GM19324 (cell line): ENCODE results near the gene CDYL.

Experiments used
- ATAC-seq: cut with Tn5 transposase; IDR thresholded peaks from one replicate; pipeline ENCODE4 v1.9.1; 2021; ENCODE audit warnings: mild to moderate bottlenecking, moderate library complexity; ENCODE audit not compliant: unreplicated experiment, low FRiP score

The CDYL gene

GRCh38 chr6:4929097-4929718 lies 153.0 kb downstream of the CDYL start:
- ATAC-seq = no peak

- ATAC-seq = no peak
Observed at GRCh38 chr6:4930025-4930691, 154.0 kb downstream of the CDYL start.

- no peak for ATAC-seq
Observed at GRCh38 chr6:4931530-4932227, 155.5 kb downstream of the CDYL start.

GRCh38 chr6:4932228-4932903 lies 156.2 kb downstream of the CDYL start:
- ATAC-seq = no peak

GRCh38 chr6:4935486-4935885 lies 159.3 kb downstream of the CDYL start:
- no peak for ATAC-seq

- ATAC-seq = no peak
Observed at GRCh38 chr6:4935975-4936680, 159.9 kb downstream of the CDYL start.

GRCh38 chr6:4936681-4937041 lies 160.5 kb downstream of the CDYL start:
- no peak for ATAC-seq

GRCh38 chr6:4937414-4937813 lies 161.2 kb downstream of the CDYL start:
- ATAC-seq = no peak

- ATAC-seq = no peak
Observed at GRCh38 chr6:4939241-4939640, 163.0 kb downstream of the CDYL start.

- ATAC-seq = no peak
Observed at GRCh38 chr6:4940416-4940815, 164.2 kb downstream of the CDYL start.

- ATAC-seq = no peak
Observed at GRCh38 chr6:4941782-4942672, 165.8 kb downstream of the CDYL start.

- no peak for ATAC-seq
Observed at GRCh38 chr6:4942673-4943009, 166.4 kb downstream of the CDYL start.

- no peak for ATAC-seq
Observed at GRCh38 chr6:4943716-4944115, 167.5 kb downstream of the CDYL start.

- no peak for ATAC-seq
Observed at GRCh38 chr6:4944325-4944724, 168.1 kb downstream of the CDYL start.

GRCh38 chr6:4946521-4946920 lies 170.3 kb downstream of the CDYL start:
- no peak for ATAC-seq

GRCh38 chr6:4947716-4948115 lies 171.5 kb downstream of the CDYL start:
- no peak for ATAC-seq

- ATAC-seq = no peak
Observed at GRCh38 chr6:4948781-4949450, 172.7 kb downstream of the CDYL start.

GRCh38 chr6:4950076-4950475 lies 173.9 kb downstream of the CDYL start:
- no peak for ATAC-seq

- ATAC-seq = no peak
Observed at GRCh38 chr6:4950836-4951533, 174.8 kb downstream of the CDYL start.
